ENCODE measurements around the gene ADD3.

ADD3 gene

GRCh38 chr10:109996225-109996624 is 11.6 kb upstream of the ADD3 start (continued):
- no peak for TF ChIP-seq ZNF148 (tag by site-specific recombination; IDR thresholded peaks at IDR 0.05; ENCODE audit: borderline replicate concordance)
- TF ChIP-seq ZEB2 (tag by site-specific recombination; IDR thresholded peaks at IDR 0.05), result peak; percentile 48
- TF ChIP-seq ZNF473 (tag by site-specific recombination; IDR thresholded peaks at IDR 0.05), result no peak
- no peak for TF ChIP-seq ZNF157 (tag by site-specific recombination; IDR thresholded peaks at IDR 0.05)
- no peak for TF ChIP-seq ZNF529 (tag by site-specific recombination; IDR thresholded peaks at IDR 0.05; ENCODE audit: insufficient replicate concordance)
- TF ChIP-seq ZNF629 (tag by site-specific recombination; IDR thresholded peaks at IDR 0.05), result peak; percentile 13; the same call in 1 of the 2 replicates
- no peak for TF ChIP-seq ZNF626 (tag by site-specific recombination; IDR thresholded peaks at IDR 0.05)
- TF ChIP-seq EGR2 (tag by site-specific recombination; IDR thresholded peaks at IDR 0.05; ENCODE audit: low read depth), result no peak
- TF ChIP-seq ZNF704 (tag by site-specific recombination; IDR thresholded peaks at IDR 0.05), result no peak
- TF ChIP-seq REPIN1 (tag by site-specific recombination; IDR thresholded peaks at IDR 0.05; ENCODE audit: low read depth), result no peak
- no peak for TF ChIP-seq ZNF26 (tag by site-specific recombination; IDR thresholded peaks at IDR 0.05)
- TF ChIP-seq YY2 (tag by site-specific recombination; IDR thresholded peaks at IDR 0.05), result no peak
- TF ChIP-seq REST (tag by site-specific recombination; IDR thresholded peaks at IDR 0.05), result no peak
- TF ChIP-seq ZNF302 (tag by site-specific recombination; IDR thresholded peaks at IDR 0.05; ENCODE audit: low read depth), result no peak
- no peak for TF ChIP-seq ZNF48 (tag by site-specific recombination; IDR thresholded peaks at IDR 0.05)
- TF ChIP-seq CTCF (tag by site-specific recombination; IDR thresholded peaks at IDR 0.05), result no peak
- TF ChIP-seq ZNF18 (tag by site-specific recombination; IDR thresholded peaks at IDR 0.05), result peak; percentile 24; the same call in 1 of the 2 replicates
- 0 out of 2 replicates have a peak, but pooled peaks have one; percentile 17 for TF ChIP-seq ZBTB8A (tag by site-specific recombination; IDR thresholded peaks at IDR 0.05)
- no peak for TF ChIP-seq ZNF76 (tag by site-specific recombination; IDR thresholded peaks at IDR 0.05; ENCODE audit: borderline replicate concordance, low read depth)
- no peak for TF ChIP-seq ZNF311 (tag by site-specific recombination; IDR thresholded peaks at IDR 0.05; ENCODE audit: borderline replicate concordance)
- no peak for TF ChIP-seq ZNF132 (tag by site-specific recombination; IDR thresholded peaks at IDR 0.05; ENCODE audit: borderline replicate concordance)
- peak; percentile 63; the same call in 1 of the 2 replicates for TF ChIP-seq OVOL3 (tag by site-specific recombination; IDR thresholded peaks at IDR 0.05)
- TF ChIP-seq ZFHX2 (tag by site-specific recombination; conservative IDR thresholded peaks at IDR 0.05), result no peak
- TF ChIP-seq BCL11B (tag by site-specific recombination; IDR thresholded peaks at IDR 0.05; ENCODE audit: low read depth), result no peak

Measured in HEK293 (cell line).